ENCODE results near the gene PADI1.

PADI1 gene

GRCh38 chr1:17181781-17182464 is 23.0 kb upstream of the PADI1 start:
- peak; percentile 4 for DNase-seq (ENCODE audit: low spot score)

GRCh38 chr1:17183388-17184160 is 21.4 kb upstream of the PADI1 start:
- no peak for DNase-seq (ENCODE audit: low spot score)

- DNase-seq (ENCODE audit: low spot score): no peak
Observed at GRCh38 chr1:17184161-17184665, 20.7 kb upstream of the PADI1 start.

- peak; percentile 11 for DNase-seq (ENCODE audit: low spot score)
Observed at GRCh38 chr1:17184822-17185484, 20.0 kb upstream of the PADI1 start.

GRCh38 chr1:17185485-17185860 is 19.5 kb upstream of the PADI1 start:
- peak; percentile 16 for DNase-seq (ENCODE audit: low spot score)

GRCh38 chr1:17186216-17186909 is 18.6 kb upstream of the PADI1 start:
- DNase-seq (ENCODE audit: low spot score): no peak

- DNase-seq (ENCODE audit: low spot score): no peak
Observed at GRCh38 chr1:17187051-17187450, 17.9 kb upstream of the PADI1 start.

GRCh38 chr1:17188217-17188616 is 16.7 kb upstream of the PADI1 start:
- no peak for DNase-seq (ENCODE audit: low spot score)

GRCh38 chr1:17188889-17189631 is 15.9 kb upstream of the PADI1 start:
- DNase-seq (ENCODE audit: low spot score): no peak

- DNase-seq (ENCODE audit: low spot score): no peak
Observed at GRCh38 chr1:17189632-17189990, 15.3 kb upstream of the PADI1 start.

- DNase-seq (ENCODE audit: low spot score): no peak
Observed at GRCh38 chr1:17190010-17190995, 14.6 kb upstream of the PADI1 start.

GRCh38 chr1:17191990-17192242 is 13.0 kb upstream of the PADI1 start:
- no peak for DNase-seq (ENCODE audit: low spot score)

GRCh38 chr1:17192394-17193221 is 12.3 kb upstream of the PADI1 start:
- DNase-seq (ENCODE audit: low spot score): peak; percentile 6

- peak; percentile 8 for DNase-seq (ENCODE audit: low spot score)
Observed at GRCh38 chr1:17193222-17194132, 11.5 kb upstream of the PADI1 start.

GRCh38 chr1:17194133-17194475 is 10.8 kb upstream of the PADI1 start:
- DNase-seq (ENCODE audit: low spot score): peak; percentile 7

GRCh38 chr1:17194615-17195528 is 10.1 kb upstream of the PADI1 start:
- DNase-seq (ENCODE audit: low spot score): peak; percentile 3

- DNase-seq (ENCODE audit: low spot score): no peak
Observed at GRCh38 chr1:17195731-17196130, 9.2 kb upstream of the PADI1 start.

Data from D341Med (cell line).